Measurements from ENCODE around the gene SLC6A20. TPM values are rescaled to one million over a fixed set of nuclear protein-coding genes. Genes with fewer than 3 reads are reported as not detected.

Gene SLC6A20
- total RNA-seq, 1 donor from 2014 or later, result 2.9 TPM

DNA sequence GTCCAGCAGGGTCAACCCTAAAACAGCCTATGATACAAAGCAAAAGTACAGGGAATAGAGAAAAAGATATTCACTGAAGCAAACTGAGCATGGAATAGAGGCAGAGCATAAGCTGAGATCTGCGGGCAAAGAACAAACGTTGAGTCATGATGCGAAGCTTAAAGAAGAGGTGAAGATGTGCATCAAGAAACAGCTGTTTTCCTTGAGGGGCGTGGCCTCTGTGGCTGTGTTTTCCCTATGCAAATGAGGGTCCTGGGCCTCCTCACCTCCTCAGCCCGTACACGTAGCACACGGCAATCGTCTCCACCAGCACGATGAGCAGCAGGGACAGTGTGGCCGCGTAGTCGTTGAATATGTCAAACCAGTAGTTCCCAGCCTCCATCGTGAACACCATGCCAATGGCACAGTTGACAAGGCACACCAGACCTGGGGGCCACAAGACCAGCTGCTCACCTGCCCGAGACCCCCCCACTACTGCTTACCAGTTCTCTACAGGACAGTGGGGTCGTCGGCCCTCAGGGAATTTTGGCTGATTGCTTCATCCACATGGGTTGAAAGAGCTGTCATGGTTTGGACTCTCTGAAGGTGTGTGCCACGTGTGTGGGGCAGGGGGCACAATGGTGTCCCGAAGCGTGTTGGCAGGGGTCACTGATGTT, 33.6 kb downstream of the SLC6A20 start:
- no peak overlapping the region for H3K27ac ChIP-seq
- TF ChIP-seq POLR2A (IDR thresholded peaks at IDR 0.05) (no peak), POLR2AphosphoS5 (IDR thresholded peaks at IDR 0.05; ENCODE audit: insufficient read depth in 1 of 2, low read depth in 1 of 2) (no peak)
- TF ChIP-seq, protein P1, sequence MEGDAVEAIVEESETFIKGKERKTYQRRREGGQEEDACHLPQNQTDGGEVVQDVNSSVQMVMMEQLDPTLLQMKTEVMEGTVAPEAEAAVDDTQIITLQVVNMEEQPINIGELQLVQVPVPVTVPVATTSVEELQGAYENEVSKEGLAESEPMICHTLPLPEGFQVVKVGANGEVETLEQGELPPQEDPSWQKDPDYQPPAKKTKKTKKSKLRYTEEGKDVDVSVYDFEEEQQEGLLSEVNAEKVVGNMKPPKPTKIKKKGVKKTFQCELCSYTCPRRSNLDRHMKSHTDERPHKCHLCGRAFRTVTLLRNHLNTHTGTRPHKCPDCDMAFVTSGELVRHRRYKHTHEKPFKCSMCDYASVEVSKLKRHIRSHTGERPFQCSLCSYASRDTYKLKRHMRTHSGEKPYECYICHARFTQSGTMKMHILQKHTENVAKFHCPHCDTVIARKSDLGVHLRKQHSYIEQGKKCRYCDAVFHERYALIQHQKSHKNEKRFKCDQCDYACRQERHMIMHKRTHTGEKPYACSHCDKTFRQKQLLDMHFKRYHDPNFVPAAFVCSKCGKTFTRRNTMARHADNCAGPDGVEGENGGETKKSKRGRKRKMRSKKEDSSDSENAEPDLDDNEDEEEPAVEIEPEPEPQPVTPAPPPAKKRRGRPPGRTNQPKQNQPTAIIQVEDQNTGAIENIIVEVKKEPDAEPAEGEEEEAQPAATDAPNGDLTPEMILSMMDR (IDR thresholded peaks at IDR 0.05), result no peak

DNA sequence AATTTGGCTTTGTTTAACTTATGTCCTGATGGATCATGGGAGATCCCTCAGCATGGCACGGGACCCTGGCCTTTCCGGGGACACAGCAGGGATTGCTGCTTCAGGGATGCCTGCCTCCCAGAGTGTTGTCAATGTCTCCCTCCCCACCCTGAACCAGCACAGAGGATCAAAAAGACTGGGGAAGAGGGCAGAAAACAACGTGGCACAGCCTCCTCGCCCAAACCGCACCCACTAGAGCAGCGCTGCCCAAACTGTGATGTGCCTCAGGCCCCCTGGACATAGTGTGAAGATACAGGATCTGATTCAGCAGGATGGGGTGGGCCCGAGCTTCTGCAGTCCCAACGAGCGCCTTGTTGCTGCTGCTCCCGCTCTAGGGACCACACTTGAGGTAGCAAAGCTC, 34.5 kb downstream of the SLC6A20 start:
- intact Hi-C loops (cut with DNase I), result loop anchor here (5.0 kb wide), 1 partner anchor 165 kb away; no protein-coding TSS in a partner anchor
- Histone ChIP-seq H3K9me3 (no peaks in the 10 kb centered on the region), H3K4me1 (no peaks in the 10 kb centered on the region), H3K27me3 (no peaks in the 10 kb centered on the region), H3K4me3 (no peak overlapping the region), H3K27ac (no peak overlapping the region), H3K36me3 (no peaks in the 10 kb centered on the region)
- TF ChIP-seq POLR2A (IDR thresholded peaks at IDR 0.05) (no peak), POLR2AphosphoS5 (IDR thresholded peaks at IDR 0.05; ENCODE audit: insufficient read depth in 1 of 2, low read depth in 1 of 2) (no peak)
- TF ChIP-seq, protein P1 (IDR thresholded peaks at IDR 0.05), result no peak
- peak in 1 of 2 donors; percentile 70 for DNase-seq (ENCODE audit: extremely low spot score in 2 of 2)

More for the DNA sequence above, 33.6 kb downstream of the SLC6A20 start:
- Histone ChIP-seq H3K4me3 (no peak overlapping the region), H3K4me1 (no peaks in the 10 kb centered on the region), H3K27me3 (no peaks in the 10 kb centered on the region), H3K9me3 (no peaks in the 10 kb centered on the region), H3K36me3 (no peaks in the 10 kb centered on the region)
- DNase-seq (ENCODE audit: extremely low spot score in 2 of 2), result peak in 1 of 2 donors; percentile 67
- intact Hi-C loops (cut with DNase I), result loop anchor here (5.0 kb wide), 1 partner anchor 165 kb away; no protein-coding TSS in a partner anchor

DNA sequence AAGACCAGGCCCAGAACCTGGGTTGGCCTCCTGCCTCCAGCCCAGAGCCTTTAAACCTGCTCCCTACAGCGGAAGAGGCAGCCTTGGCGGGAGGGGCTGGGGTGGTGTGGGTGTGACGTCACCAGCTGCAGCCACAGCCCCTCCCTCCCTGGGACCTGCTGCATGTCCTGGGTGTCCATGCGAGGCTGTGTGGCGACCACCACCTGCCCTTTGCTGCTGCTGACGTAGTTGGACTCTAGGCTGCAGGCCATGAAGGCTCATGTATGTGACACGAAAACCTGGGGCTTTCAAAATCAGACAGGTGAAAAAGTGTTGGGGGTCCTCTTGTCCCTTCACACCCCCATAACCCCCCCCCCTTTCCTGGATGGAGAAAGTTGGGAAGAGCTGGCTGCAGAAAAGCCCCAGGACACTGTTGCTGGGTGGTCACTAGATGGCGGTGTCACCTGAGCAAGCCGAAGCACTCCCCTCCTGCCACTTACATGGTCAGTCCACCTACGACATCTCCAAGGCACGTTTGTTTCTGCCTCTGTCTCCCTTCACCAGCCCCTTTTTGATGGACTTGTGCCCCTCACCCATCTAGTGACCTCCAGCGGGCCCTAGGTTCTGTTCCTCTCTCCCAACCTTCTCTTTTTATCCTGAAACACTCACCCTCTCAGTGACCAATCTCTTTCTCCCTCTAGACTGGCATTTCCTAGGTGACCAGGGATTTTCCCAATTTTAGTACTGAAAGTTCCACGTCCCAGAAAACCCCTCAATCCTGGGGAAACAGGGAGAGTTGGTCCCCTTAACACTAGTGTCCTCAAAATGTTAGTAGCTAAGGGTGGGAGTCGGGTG, 35.2 kb downstream of the SLC6A20 start:
- Histone ChIP-seq H3K9me3 (no peaks in the 10 kb centered on the region), H3K27ac (no peak overlapping the region), H3K36me3 (no peaks in the 10 kb centered on the region), H3K4me1 (no peaks in the 10 kb centered on the region), H3K4me3 (no peak overlapping the region), H3K27me3 (no peaks in the 10 kb centered on the region)
- peak in 1 of 2 donors; percentile 84 for DNase-seq (ENCODE audit: extremely low spot score in 2 of 2)
- no peak for TF ChIP-seq POLR2A (IDR thresholded peaks at IDR 0.05)
- TF ChIP-seq, protein P1 (IDR thresholded peaks at IDR 0.05), result peak; percentile 48 to 75 (median 48)
- intact Hi-C loops (cut with DNase I), result loop anchor here (5.0 kb wide), 1 partner anchor 166 kb away; no protein-coding TSS in a partner anchor

DNA sequence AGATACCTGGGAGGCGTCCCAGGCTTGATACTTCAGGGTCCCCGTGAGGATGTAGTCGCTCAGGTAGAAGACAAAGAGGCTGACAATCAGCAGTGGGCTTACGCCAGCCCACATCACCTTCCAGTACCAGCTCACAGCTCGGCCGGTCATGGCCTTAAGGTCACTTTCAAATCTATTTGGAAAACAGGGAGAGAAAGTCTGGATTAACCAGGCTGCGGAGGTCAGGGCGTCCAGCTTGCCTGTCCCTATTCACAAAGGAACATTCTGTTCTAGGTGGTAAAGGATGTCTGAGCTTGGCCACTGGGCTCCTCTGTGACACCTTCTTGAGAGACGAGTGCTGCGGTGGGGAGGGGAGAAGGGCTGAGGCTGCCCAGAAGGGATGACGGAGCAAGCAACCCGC, 36.5 kb downstream of the SLC6A20 start:
- TF ChIP-seq POLR2A (IDR thresholded peaks at IDR 0.05) (no peak), POLR2AphosphoS5 (IDR thresholded peaks at IDR 0.05; ENCODE audit: insufficient read depth in 1 of 2, low read depth in 1 of 2) (no peak)
- TF ChIP-seq, protein P1 (IDR thresholded peaks at IDR 0.05), result no peak
- Histone ChIP-seq H3K4me1 (no peaks in the 10 kb centered on the region), H3K36me3 (no peaks in the 10 kb centered on the region), H3K9me3 (no peaks in the 10 kb centered on the region), H3K27me3 (no peaks in the 10 kb centered on the region), H3K27ac (no peak overlapping the region), H3K4me3 (no peak overlapping the region)
- no peak for DNase-seq (ENCODE audit: extremely low spot score in 2 of 2)
- intact Hi-C loops (cut with DNase I), result loop anchor here (5.0 kb wide), 1 partner anchor 167 kb away; no protein-coding TSS in a partner anchor
